ENCODE data around the gene NID1.

NID1 gene

DNA sequence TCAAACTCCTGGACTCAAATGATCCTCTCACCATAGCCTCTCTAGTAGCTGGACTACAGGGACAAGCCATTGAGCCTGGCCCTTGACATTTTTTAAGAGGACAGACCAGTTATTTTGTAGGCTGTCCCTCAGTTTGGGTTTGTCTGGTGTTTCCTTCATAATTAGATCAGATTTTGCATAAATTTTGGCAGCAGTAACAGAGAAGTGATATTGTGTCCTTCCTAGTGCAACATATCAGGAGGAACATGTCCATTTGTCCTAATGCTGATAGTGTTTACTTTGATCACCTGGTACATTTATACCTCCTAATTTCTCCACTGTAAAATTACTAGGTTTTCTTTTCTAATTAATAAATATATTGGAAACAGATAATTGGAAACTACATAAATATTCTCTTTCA, 5.9 kb upstream of the NID1 start:
- no peak overlapping the region for H3K4me3 ChIP-seq (ENCODE audit: low read depth, low read length)
- DNase-seq (ENCODE audit: low read depth): no peak

DNA sequence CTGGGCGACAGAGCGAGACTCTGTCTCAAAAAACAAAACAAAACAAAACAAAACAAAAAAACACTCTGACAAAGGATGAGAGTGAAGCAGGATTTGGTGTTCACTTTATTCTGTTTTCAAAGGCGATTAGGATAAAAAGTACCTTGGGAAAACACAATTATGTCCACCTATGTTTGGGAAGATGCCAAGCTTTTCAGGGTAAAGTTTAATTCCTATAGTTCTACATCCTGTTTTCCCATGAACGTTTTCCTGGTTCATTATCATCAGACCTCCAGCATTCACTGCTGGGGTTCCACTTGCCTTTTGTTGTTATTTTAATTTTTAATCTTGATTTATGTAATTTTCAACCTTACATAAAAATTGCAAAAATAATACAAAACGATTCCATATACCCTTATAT, 4.9 kb upstream of the NID1 start:
- DNase-seq (ENCODE audit: low read depth): no peak
- H3K4me3 ChIP-seq (ENCODE audit: low read depth, low read length): no peak overlapping the region

DNA sequence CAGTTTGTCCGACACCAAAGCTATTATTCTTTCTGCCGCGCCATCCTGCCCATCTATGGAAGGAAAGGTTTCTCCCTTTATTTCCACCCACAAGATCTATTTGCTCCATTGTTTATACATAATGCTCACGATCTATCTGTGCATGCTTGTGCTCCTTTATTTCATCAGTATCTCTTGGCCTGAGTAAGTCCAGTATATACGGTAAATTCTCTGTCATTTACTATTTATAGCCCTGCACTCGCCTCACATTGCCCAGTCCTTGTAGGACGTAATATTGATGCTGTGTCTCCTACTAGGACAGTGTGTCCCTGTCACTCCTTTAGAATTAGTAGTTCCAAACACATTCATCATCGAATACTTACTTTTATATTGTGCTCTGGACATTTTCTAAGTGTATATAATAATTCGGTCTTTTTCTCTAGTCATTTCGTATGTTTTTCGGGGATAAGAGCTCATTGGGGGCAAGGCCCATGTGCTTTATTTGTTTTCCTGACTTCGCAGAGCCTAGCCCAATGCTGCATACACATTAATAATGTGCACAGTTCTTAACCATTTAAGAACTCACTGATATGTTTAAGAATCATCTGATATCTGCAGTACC, 3.1 kb upstream of the NID1 start:
- peak; percentile 48 for DNase-seq (ENCODE audit: low read depth)
- no peak overlapping the region for H3K4me3 ChIP-seq (ENCODE audit: low read depth, low read length)

DNA sequence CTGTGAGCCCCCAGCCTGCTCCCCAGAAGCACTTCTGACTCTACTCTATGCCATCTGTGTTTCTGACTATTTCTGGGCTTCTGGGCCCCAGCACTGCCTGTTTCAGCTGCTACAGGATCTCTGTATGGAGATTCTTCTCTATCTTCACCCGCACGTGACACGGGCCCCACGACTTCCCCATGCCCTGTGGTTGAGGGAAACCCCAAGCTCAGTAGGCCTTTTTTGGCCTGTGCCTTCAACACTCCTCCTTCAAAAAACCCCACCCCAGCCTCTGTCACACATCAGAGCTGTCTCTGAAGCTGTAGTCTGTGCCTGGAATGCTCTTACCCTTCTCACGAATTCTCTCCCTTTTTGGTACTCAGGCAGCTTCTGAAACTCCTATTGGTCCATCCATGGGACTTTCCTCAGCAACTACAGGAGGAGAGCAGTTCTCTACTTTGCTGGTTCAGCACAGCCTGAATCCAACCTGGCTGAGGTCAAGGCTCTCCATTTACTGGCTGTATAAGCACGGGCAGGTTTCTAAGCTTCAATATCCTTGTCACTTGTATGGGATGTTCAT, 2.0 kb upstream of the NID1 start:
- DNase-seq (ENCODE audit: low read depth): no peak
- no peak overlapping the region for H3K4me3 ChIP-seq (ENCODE audit: low read depth, low read length)

DNA sequence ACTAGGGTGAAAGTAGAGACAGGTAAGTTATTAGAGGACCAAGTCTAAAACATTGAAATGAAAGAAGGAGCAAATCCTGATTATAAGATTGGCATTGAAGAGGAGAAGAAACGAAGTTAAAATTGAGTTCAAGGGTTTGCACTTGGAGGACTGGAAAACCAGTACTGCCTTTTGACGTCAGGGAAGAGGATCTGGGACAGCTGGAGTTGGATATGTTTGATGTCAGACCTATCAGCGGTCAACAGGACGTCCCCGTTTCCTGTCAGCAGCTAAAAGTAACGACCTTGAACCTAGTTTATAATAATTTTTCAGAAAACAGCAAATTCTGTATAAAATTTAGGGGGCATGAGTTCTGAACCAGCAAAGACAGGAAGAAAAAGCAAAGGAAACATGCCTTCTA, 1.2 kb upstream of the NID1 start:
- no peak overlapping the region for H3K4me3 ChIP-seq (ENCODE audit: low read depth, low read length)
- no peak for DNase-seq (ENCODE audit: low read depth)

DNA sequence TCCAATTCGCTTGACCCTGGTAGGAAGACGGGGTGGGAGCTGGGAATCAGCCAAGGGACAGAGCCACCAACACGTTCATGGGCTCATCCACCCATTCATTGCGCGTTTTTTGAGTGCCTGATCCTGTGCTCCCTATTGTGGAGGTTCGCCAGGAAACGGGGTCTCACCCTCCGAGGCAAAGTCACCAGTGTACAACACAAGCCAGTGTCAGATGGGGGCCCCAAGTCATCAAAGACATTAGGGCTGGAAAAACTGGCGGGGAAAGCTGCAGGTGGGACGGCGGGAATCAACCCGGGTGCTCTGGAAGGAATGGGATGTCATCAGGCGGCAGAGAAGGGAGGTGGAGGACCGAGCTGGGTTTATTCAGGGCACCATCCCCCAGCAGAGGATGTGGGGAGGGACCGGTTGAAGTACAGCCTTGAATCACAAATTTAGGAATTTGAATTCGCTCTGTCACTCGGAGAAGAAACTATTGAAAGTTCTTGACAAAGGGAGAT, 667 bp upstream of the NID1 start:
- DNase-seq (ENCODE audit: low read depth): no peak
- peak overlapping the region; percentile 95 for H3K4me3 ChIP-seq (ENCODE audit: low read depth, low read length)

DNA sequence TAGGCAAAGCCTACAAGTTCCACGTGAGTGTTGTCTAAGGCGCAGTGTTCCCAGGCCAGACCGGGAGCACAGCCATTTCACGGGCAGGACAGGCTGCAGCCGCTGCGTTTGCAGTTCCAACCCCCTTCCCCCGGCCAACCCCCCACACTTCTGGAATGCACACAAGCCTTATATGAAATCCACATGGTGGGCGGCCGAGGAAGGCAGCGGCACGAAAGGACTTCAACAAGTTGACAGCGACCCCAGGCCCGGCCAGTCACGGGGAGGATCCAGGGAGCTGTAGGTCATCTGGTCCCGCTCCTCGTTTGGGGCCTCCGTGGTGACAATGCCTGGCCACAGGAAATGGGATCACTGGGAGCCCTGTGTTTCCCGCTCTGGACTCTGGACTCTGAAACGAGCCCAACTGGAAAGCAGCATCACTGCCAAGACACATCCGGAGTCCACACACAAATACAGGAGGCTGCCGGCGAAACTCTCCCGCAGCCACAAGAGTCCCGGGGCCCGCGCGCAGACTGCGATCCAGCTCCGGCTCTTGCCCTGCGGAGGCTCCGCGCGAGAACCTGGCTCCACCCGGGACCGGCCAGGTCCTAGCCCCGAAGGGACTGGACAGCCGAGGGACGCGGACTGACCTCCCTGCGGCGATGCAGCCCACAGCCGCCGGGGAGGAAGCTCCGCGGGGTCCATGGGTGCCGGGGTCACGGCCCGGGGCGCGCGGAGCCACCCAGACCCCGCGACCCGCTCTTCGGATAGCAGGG, 794 bp downstream of the NID1 start:
- DNase-seq (ENCODE audit: low read depth): no peak
- H3K4me3 ChIP-seq (ENCODE audit: low read depth, low read length): peak overlapping the region; percentile 95

DNA sequence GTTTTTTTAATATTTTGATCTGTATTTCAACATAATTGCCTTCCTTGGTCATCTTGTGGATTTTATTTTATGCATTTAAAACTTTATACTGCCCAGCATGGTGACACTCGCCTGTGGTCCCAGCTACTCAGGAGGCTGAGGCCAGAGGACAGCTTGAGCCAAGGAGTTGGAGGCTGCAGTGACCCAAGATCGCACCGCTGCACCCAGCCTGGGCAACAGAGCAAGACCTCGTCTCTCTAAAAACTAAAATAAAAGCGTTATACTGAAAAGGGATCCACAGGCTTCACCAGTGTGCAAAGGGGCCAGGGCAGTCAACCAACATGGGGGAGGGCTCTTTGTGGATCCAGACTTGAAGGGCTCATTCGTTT, 1.4 kb downstream of the NID1 start:
- H3K4me3 ChIP-seq (ENCODE audit: low read depth, low read length): peak overlapping the region; percentile 95
- DNase-seq (ENCODE audit: low read depth): no peak

DNA sequence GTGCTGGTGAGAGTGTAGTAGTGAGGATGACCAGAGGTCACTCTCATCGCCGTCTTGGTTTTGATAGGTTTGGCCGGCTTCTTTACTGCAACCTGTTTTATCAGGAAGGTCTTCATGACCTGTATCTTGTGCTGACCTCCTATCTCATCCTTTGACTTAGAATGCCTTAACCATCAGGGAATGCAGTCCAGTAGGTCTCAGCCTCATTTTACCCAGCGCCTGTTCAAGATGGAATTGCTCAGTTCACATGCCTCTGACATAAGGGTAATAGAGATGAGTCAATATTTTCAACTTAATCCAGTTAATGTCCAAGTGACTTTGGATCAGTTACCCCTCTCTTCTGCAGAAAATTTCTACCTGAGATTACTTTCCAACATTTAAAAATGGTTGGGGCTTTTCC, 4.6 kb downstream of the NID1 start:
- no peak for DNase-seq (ENCODE audit: low read depth)

DNA sequence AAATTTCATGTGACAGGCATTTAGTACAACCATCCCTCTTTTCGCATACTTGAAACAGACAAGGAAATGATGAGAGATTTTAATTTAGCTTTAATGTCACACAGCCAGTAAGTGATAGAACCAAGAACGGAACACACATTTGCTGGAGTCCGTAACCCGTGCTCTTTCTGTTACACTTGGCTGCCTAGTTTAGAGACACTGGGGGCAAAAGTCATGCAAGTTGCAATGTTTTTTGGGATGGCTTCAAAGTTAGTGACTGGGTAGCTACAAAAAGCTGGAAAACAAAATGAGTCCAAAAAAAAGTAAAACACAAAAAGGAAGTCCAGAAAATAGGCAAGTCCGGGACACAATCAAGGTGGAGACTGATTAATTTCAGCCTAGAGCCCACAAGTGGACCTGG, 5.9 kb downstream of the NID1 start:
- DNase-seq (ENCODE audit: low read depth): no peak
- no peak overlapping the region for H3K4me3 ChIP-seq (ENCODE audit: low read depth, low read length)

More for the DNA sequence above, 4.6 kb downstream of the NID1 start:
- H3K4me3 ChIP-seq (ENCODE audit: low read depth, low read length): no peak overlapping the region

DNA sequence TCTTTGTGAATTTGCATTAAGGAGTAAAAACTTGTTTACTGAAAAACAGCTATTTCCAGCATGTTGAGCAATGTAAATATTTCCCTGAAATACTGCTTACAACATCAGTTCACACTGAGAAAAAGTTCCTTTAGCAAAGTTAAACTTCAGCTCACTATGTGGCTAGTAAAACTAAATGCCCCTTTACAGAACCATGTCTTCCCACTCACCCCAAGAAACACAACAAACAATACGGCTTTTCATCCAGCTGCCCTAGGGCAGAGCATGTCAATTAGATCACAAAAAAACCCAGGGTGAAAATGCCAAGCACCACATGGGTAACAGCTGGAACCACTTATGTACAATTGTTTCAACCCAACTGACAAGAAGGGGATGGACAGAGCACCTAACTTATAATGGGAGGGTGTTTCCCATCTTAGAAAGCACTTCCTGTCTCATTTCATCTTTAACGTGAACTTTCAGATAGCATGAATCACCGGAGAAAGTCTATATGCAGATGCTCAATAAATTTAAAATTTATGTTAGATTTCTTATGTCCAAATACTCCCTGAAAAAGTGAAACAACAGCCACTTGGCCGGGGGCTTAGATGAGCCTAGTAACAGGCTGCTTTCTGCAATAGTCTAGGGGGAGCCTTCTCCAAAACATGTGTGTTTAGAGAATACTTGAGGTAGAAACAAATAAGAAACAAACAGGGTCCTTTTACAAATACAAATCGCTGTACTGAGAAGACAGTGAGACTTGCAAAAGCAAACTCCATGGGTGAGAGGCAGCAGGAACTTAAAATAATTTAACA, 6.6 kb downstream of the NID1 start:
- DNase-seq (ENCODE audit: low read depth): no peak
- H3K4me3 ChIP-seq (ENCODE audit: low read depth, low read length): no peak overlapping the region

DNA sequence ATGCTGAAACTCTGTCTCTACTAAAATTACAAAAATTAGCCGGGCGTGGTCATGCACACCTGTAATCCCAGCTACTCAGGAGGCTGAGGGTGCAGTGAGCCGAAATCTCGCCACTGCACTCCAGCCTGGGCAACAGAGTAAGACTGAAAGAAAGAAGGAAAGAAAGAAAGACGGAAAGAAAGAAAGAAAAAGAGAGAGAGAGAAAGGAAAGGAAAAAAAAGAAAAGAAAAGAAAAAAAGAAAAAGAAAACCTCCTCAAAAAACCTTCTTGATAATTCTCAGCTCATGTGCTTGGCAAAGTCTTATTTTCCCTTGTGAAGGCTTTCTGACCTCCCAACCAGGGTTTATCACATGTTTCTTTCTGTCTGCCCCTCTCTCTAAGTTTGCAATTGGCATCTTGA, 7.3 kb downstream of the NID1 start:
- no peak overlapping the region for H3K4me3 ChIP-seq (ENCODE audit: low read depth, low read length)
- DNase-seq (ENCODE audit: low read depth): no peak

DNA sequence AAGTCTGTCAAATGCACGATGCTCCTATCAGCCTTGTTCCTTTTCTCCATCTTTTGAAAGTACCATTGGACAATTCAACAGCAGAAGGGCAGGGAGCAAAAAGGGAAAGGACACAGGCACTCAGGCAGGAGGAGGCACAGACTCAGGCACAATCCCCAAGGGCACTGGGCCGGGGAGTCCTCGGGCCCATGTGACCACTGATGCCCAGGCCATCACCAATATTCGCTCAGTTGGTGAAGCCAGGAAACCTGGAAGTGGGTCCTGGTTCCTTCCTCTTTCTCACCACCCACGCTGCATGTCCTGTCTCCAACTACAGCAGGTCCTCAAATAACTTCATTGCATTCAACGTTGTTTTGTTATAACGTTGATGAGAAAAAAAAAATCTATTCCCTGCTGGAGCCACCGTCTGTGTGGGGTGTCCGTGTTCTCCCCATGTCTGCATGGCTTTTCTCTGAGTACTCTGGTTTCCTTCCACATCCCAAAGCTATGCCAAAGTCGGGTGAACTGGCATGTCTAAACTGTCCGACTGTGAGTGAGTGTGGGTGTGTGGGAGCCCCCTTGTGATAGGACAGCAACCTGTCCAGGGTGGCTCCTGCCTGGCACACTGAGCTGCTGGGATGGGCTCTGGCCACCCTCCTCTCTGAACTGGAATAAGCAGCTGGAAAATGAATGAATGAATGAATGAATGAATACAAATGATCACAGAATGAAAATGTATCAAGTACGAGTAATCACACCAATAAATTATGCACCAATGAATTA, 12.5 kb downstream of the NID1 start:
- H3K4me3 ChIP-seq (ENCODE audit: low read depth, low read length): no peak overlapping the region
- DNase-seq (ENCODE audit: low read depth): no peak

DNA sequence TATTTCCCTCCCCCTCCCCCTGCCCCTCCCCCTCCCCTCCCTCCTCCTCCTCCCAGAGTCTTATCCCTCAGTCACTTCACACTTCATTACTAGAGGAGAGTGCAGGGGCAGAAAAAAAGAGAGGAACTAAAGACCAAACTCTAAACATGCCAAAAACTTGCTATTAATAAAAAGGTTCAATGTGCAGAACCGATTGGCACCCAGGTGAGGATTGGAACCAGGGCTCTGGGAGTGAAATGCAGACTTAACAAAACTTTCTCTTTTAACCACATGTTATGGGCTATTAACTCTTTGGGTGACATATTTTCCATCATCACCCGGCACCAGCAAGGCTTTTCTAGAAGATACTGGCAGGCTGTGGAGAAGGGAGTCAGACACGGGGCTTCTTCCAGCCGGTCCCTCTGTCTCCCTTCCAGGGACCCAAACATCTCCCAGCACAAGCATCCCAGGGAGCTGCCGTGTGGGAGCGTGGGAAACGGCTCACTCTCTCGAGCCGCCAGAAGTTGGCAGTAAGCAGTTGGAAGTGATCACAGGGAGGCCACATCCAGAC, 13.6 kb downstream of the NID1 start:
- H3K4me3 ChIP-seq (ENCODE audit: low read depth, low read length): no peak overlapping the region
- DNase-seq (ENCODE audit: low read depth): no peak

DNA sequence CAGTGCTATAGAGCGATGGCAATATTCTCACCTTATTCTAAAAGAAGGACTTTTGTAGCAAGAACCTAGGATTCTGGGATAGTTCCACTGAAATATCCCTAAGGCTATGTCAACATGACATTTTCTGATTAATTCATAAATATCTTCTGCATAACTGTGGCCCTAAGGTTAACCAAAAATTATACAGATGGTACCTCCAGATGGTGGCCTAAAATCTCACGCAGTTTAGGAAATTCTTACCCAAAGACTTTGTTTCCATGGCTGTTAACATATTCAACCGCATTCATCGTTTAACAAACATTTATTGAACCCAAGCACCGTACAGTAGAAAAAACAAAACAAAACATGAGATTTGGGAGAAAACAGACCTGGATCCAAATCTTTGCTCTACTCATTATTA, 19.1 kb downstream of the NID1 start:
- no peak overlapping the region for H3K4me3 ChIP-seq (ENCODE audit: low read depth, low read length)
- no peak for DNase-seq (ENCODE audit: low read depth)

DNA sequence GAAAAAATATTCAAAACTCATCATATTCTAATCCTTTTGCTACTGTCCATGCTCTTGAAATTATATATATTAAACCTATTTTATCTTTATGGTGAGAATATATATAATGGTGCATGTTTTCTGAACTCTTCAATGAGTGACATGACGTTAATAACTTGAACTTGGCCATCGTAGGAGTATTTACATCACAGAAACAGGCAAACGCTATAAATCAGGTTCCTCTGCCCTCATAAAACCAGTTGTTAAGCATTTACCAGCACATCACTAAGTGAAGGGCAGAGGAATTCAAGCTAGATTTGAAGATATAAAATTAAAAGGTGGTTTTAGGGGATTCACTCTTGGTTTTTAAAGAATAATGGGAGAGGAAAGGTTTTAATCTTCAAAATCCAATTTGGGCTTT, 20.5 kb downstream of the NID1 start:
- DNase-seq (ENCODE audit: low read depth): no peak
- no peak overlapping the region for H3K4me3 ChIP-seq (ENCODE audit: low read depth, low read length)

DNA sequence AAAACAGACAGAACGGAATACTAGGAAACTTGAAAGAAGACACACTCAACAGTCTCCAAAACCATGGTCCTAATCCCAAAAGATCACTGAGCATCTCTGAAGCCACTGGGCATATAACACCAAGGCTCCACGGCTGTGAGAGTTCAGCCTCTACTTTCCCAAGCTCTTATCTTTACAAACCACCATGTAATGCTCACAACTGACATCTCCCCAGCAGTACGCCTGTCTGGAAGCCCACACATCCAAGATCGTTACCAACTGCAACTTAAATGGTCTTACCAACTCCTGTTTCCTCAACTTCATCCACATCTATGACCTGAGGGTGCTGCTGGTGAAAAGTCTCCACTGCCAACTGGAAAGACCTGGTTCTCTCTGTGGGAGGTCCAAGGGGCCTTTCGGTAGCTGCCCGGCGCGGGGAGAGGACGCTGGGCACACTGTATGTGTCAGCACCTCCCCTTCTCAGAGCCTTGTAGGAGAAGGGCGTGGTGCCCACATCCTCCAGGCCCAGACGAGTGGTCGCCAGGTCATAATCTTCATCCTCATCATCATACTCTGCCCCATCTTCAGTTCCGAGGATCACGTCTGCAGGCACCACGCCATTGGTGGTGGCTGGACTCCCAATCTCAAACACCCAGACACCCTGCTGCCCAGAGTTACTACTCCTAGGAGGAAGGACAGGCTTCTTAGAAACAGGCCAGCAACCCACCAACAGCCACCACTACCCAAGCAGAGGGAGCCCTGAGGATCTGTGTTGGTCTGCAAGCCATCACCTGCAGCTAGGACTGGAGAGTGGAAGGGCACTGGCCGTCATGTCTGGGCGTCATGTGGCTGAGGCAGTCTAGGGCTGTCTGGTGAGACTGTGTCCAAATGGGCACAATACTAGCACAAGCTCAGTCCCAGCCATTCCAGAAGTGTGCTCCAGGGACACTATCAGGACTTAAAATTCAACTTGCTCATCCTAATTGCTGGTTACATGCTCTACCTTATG, 23.0 kb downstream of the NID1 start:
- no peak for DNase-seq (ENCODE audit: low read depth)
- H3K4me3 ChIP-seq (ENCODE audit: low read depth, low read length): no peak overlapping the region
